Activated naive CD8-positive, alpha-beta T cell treated with anti-CD3 and anti-CD28 coated beads for 36 hours (primary cell): ENCODE measurements around the gene FAM184B. TPM values are rescaled to one million over a fixed set of nuclear protein-coding genes. Genes with fewer than 3 reads are reported as not detected.
A peak's percentile ranks its signal among the peaks of the same experiment; 100 is the strongest.

Experiments used
- DNase-seq: peaks from one replicate; pipeline ENCODE4 v3.0.0; 2021
- H3K27ac Mint-ChIP-seq: one replicate; pipeline ENCODE4 v1.8.0; 2022; ENCODE audit warnings: mild to moderate bottlenecking, moderate library complexity, mixed read lengths
- H3K27me3 Mint-ChIP-seq: one replicate; pipeline ENCODE4 v1.8.0; 2022; ENCODE audit warnings: mild to moderate bottlenecking, mixed read lengths
- H3K36me3 Mint-ChIP-seq: one replicate; pipeline ENCODE4 v1.8.0; 2021; ENCODE audit warnings: mild to moderate bottlenecking, mixed read lengths
- H3K4me1 Mint-ChIP-seq: one replicate; pipeline ENCODE4 v1.8.0; 2021; ENCODE audit warnings: mixed read lengths
- H3K4me3 Mint-ChIP-seq: one replicate; pipeline ENCODE4 v1.8.0; 2022; ENCODE audit warnings: mild to moderate bottlenecking, moderate library complexity, mixed read lengths
- H3K9me3 Mint-ChIP-seq: one replicate; pipeline ENCODE4 v1.8.0; 2022; ENCODE audit warnings: mixed read lengths
- total RNA-seq, 2 experiments: library from RNA; stranded (reverse); gene quantifications; one replicate each; pipeline ENCODE4 v1.2.3, GENCODE V29; 2021

Gene FAM184B
- total RNA-seq = under 1 TPM in 1 of 2 experiments, not detected in 1; 0.04 TPM

DNA sequence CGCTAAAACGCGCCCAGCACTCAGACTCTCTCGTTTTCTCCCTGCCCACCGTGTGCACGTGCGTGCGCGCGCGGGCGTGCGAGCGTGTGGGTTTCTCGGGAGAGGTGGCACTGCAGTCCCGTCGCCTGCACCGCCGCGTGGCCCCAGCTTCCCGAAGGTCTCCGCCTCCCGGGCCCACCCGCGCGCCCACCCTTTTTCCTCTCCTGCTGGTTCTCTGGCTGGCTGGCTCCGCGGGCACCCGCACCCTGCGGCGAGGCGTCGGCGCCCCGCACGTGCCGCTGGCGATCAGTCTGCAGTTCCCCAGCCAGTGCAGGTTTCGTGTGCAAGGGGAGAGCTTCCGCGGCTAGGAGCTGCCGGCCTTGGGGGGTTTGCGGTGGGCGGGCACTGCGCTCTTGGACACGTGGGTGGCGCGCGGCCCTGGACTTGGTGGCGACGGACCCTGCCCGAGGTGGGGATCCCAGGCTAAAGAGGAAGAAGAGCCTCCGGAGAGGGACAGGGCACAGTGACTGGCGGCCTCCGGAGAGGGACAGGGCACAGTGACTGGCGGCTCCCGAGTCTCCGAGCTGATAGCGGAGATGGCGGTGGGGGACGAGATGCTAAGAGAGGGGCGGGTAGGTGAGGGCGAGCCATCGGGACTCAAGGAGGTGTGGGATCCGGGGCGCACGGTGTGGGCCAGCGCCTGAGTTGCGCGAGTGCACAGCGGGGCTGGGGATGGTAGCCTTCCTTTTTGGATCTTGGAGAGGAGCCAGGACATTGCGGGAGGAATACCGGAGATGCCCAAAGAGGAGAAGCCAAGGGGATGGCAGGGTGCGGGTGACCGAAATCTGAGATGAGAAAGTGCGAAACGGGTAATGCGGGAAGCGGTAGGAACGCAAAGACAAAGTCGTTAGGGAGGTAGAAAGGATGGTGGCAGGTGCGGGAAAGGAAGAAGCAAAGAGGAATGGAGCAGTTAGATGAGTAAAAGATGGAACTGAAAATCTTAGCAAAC, at the start of gene FAM184B:
Gene FAM184B, minus strand, starts transcription at position 322 of the 988 bp plus-strand sequence. CDS start 322 bp downstream, outside the sequence.
- H3K27ac Mint-ChIP-seq = no peak within 1 kb of the TSS
- H3K9me3 Mint-ChIP-seq = no peaks in the 10 kb centered on the region
- peaks cover 19% of the 10 kb centered on the region for H3K4me1 Mint-ChIP-seq
- peak within 1 kb of the TSS; percentile 43 for H3K4me3 Mint-ChIP-seq
- peaks cover 7% of the 10 kb centered on the region for H3K36me3 Mint-ChIP-seq
- H3K27me3 Mint-ChIP-seq = peaks cover 50% of the 10 kb centered on the region
- DNase-seq = peak; percentile 20

DNA sequence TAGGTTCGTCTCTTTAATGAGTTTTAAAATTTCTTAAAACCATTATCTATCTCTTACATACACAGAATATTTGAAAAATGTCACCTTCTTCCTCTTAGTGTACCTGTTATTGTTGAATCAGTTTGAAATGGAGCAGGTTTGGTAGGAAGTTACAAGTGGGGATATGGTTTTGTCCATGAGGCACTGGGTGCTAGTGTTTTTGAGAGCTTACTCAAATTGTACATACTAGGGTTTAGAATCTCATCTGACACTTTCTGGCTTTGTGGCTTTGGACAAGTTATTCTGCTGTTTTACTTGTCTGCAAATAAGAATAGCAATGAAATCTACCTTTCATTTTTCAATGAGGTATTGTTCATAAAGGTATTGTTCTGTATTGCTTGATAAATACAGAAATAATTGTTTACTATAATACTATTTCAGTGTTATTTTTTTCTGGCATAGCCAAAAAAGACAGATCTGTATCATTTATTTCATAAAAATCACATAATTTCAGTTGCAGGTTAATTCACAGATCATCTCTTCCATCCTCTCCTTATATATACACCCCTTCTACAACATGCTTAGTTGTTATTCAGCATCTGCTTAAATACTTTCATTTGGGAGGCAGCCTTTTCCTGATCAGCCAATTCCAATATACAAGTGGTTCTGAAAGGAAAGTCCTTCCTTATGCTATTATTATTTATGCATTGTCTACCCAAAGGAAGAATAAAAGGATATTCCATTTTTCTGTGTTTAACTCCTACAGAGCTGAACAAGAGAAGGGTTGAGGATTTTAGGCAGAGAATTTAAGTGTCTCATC, 42.6 kb upstream of the FAM184B start:
- Mint-ChIP-seq H3K9me3 (no peaks in the 10 kb centered on the region), H3K4me3 (no peak overlapping the region), H3K27me3 (peaks cover 5% of the 10 kb centered on the region), H3K27ac (no peak overlapping the region), H3K36me3 (peaks cover 55% of the 10 kb centered on the region), H3K4me1 (no peaks in the 10 kb centered on the region)
- no peak for DNase-seq

DNA sequence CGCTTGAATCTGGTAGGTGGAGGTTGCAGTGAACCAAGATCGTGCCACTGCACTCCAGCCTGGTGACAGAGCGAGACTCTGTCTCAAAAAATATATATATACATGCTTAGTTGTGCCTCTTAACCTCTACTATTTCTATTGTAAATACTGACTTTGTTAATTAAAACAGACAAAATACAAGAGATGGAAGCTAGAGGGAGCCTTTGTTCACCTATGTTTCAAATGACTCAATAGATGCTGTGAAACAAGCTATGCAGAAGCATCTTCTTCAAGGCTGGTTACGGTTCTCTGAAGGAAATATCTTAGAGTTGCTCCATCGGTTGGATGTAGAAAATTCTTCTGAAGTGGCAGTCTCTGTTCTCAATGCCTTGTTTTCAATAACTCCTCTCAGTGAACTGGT, 35.6 kb upstream of the FAM184B start:
- Mint-ChIP-seq H3K4me1 (peaks cover 9% of the 10 kb centered on the region), H3K9me3 (no peaks in the 10 kb centered on the region), H3K27me3 (peaks cover 5% of the 10 kb centered on the region), H3K27ac (no peak overlapping the region), H3K36me3 (peaks cover 55% of the 10 kb centered on the region), H3K4me3 (no peak overlapping the region)
- no peak for DNase-seq

- Mint-ChIP-seq H3K27me3 (no peaks in the 10 kb centered on the region), H3K4me1 (peaks cover 9% of the 10 kb centered on the region), H3K27ac (no peak overlapping the region), H3K9me3 (no peaks in the 10 kb centered on the region), H3K36me3 (peaks cover 57% of the 10 kb centered on the region), H3K4me3 (no peak overlapping the region)
- no peak for DNase-seq
Observed at GRCh38 chr4:17816142-17816541, 34.7 kb upstream of the FAM184B start.

- H3K4me3 Mint-ChIP-seq = no peak overlapping the region
- H3K9me3 Mint-ChIP-seq = no peaks in the 10 kb centered on the region
- H3K4me1 Mint-ChIP-seq = peaks cover 12% of the 10 kb centered on the region
- H3K27me3 Mint-ChIP-seq = no peaks in the 10 kb centered on the region
- peaks cover 54% of the 10 kb centered on the region for H3K36me3 Mint-ChIP-seq
- no peak for DNase-seq
- no peak overlapping the region for H3K27ac Mint-ChIP-seq
Observed at GRCh38 chr4:17814140-17814539, 32.7 kb upstream of the FAM184B start.

- H3K27me3 Mint-ChIP-seq = no peaks in the 10 kb centered on the region
- no peaks in the 10 kb centered on the region for H3K9me3 Mint-ChIP-seq
- DNase-seq = no peak
- H3K4me1 Mint-ChIP-seq = peaks cover 18% of the 10 kb centered on the region
- H3K4me3 Mint-ChIP-seq = peak overlapping the region; percentile 97
- no peak overlapping the region for H3K27ac Mint-ChIP-seq
- peaks cover 54% of the 10 kb centered on the region for H3K36me3 Mint-ChIP-seq
Observed at GRCh38 chr4:17812801-17813200, 31.4 kb upstream of the FAM184B start.

DNA sequence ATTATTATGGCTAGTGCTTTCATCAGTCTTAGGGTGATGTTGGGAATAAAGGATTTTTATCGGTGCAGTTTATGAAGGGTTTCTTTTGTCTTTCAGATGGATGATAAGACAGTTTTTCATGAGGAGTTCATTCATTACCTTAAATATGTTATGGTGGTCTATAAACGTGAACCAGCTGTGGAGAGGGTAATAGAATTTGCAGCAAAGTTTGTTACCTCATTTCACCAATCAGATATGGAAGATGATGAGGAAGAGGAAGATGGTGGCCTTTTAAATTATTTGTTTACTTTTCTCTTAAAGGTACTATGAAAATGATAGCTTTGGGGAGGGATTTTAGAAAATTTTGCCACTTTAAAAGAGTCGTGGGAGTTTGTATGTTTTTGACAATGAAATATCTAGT, 30.7 kb upstream of the FAM184B start:
- peaks cover 25% of the 10 kb centered on the region for H3K4me1 Mint-ChIP-seq
- no peaks in the 10 kb centered on the region for H3K9me3 Mint-ChIP-seq
- DNase-seq = no peak
- peak overlapping the region; percentile 97 for H3K4me3 Mint-ChIP-seq
- peaks cover 53% of the 10 kb centered on the region for H3K36me3 Mint-ChIP-seq
- H3K27me3 Mint-ChIP-seq = no peaks in the 10 kb centered on the region
- no peak overlapping the region for H3K27ac Mint-ChIP-seq

DNA sequence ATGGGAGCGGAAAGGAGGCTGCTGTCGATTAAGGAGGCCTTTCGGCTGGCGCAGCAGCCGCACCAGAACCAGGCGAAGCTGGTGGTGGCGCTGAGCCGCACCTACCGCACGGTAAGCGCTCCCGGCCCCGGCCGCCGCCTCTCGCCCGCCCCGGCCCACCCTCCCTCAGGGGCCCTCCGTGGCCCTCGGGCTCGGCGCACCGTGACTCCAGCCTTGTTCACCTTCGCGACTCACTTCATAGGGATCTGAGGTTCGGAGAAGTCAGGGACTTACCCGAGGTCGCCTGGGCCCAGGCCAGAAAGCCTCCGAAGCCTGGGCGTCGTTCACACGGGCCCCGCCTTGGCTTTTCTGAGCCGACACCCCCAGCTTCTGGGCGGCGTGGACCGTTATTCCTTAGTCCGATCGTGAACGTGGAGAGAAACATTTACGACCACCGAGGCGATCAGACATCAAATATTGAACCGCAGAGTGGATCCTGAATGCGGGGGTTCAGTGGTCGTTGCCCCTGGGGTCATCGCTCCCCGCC, 29.7 kb upstream of the FAM184B start:
- Mint-ChIP-seq H3K9me3 (no peaks in the 10 kb centered on the region), H3K4me1 (peaks cover 31% of the 10 kb centered on the region), H3K27ac (peak overlapping the region; percentile 98), H3K27me3 (no peaks in the 10 kb centered on the region), H3K36me3 (peaks cover 47% of the 10 kb centered on the region), H3K4me3 (peak overlapping the region; percentile 97)
- DNase-seq = no peak

GRCh38 chr4:17810260-17811077, 29.0 kb upstream of the FAM184B start, which contains the start of the genes DCAF16 and NCAPG:
Gene DCAF16, minus strand, starts transcription at chr4:17810757. Its CDS starts 6,616 bp downstream, at chr4:17804141.
Gene NCAPG, plus strand, starts transcription at chr4:17810979. Its CDS starts 99 bp downstream, at chr4:17811078.
- Mint-ChIP-seq H3K27ac (peak within 1 kb of the TSS; percentile 98), H3K27me3 (no peaks in the 10 kb centered on the region), H3K4me3 (peak within 1 kb of the TSS; percentile 97), H3K9me3 (no peaks in the 10 kb centered on the region), H3K36me3 (peaks cover 46% of the 10 kb centered on the region), H3K4me1 (peaks cover 37% of the 10 kb centered on the region)
- DNase-seq = peak; percentile 98

GRCh38 chr4:17809667-17810066, 28.2 kb upstream of the FAM184B start:
- Mint-ChIP-seq H3K36me3 (peaks cover 46% of the 10 kb centered on the region), H3K4me3 (peak overlapping the region; percentile 97), H3K27ac (peak overlapping the region; percentile 98), H3K27me3 (no peaks in the 10 kb centered on the region), H3K9me3 (no peaks in the 10 kb centered on the region), H3K4me1 (peaks cover 40% of the 10 kb centered on the region)
- peak; percentile 18 for DNase-seq

DNA sequence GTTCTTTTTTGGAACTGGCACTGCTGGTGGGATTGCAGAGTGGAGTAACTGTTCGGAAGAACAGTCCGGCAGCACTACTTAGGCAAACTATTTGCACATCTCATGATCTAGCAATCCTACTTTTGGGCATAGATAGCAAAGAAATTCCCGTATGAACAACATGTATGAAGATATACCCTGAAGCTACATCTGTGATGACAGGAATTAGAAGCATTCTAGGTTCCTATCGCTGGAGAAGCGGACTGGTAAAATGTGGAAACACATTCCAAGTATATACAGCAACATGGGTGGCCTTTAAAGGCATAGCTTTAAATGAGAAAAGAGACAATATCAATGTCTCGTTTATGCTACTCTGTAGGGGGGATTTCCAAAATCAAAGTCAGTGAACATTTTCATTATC, 26.0 kb upstream of the FAM184B start:
- Mint-ChIP-seq H3K4me3 (peak overlapping the region; percentile 64), H3K27me3 (no peaks in the 10 kb centered on the region), H3K4me1 (peaks cover 47% of the 10 kb centered on the region), H3K27ac (no peak overlapping the region), H3K9me3 (no peaks in the 10 kb centered on the region), H3K36me3 (peaks cover 47% of the 10 kb centered on the region)
- no peak for DNase-seq

- Mint-ChIP-seq H3K27ac (no peak overlapping the region), H3K36me3 (peaks cover 41% of the 10 kb centered on the region), H3K27me3 (no peaks in the 10 kb centered on the region), H3K4me1 (peaks cover 48% of the 10 kb centered on the region), H3K4me3 (peak overlapping the region; percentile 34), H3K9me3 (no peaks in the 10 kb centered on the region)
- no peak for DNase-seq
Observed at GRCh38 chr4:17805580-17806155, 24.2 kb upstream of the FAM184B start.

GRCh38 chr4:17797808-17798207, 16.4 kb upstream of the FAM184B start:
- no peaks in the 10 kb centered on the region for H3K27me3 Mint-ChIP-seq
- no peak for DNase-seq
- H3K4me3 Mint-ChIP-seq = no peak overlapping the region
- H3K4me1 Mint-ChIP-seq = peaks cover 11% of the 10 kb centered on the region
- H3K36me3 Mint-ChIP-seq = peaks cover 23% of the 10 kb centered on the region
- H3K27ac Mint-ChIP-seq = no peak overlapping the region
- H3K9me3 Mint-ChIP-seq = no peaks in the 10 kb centered on the region

DNA sequence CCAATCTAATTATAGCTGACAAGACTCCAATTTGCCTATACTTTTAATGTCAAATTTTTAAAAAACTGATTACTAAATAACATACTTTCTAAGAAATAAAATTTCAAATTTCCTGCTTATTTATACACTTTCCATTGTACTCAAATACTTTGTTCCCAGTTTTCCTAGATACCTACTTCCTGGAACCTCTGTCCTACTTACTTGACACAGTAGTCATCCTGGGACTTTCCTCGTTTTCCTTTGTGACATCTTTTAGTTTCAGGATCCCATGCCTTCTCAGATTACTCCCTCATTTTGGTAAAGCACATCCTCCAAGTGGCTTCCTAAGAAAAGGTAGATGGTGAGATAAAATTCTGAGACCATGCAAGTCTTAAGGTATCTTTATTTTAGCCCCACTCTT, 13.3 kb upstream of the FAM184B start:
- Mint-ChIP-seq H3K4me3 (no peak overlapping the region), H3K9me3 (peaks cover 1% of the 10 kb centered on the region), H3K4me1 (peaks cover 2% of the 10 kb centered on the region), H3K27ac (no peak overlapping the region), H3K27me3 (no peaks in the 10 kb centered on the region), H3K36me3 (peaks cover 22% of the 10 kb centered on the region)
- DNase-seq = no peak
